GM19351 (cell line): Measurements from ENCODE around the gene TRIM52.
"Not testable (repeated sequence)": the region's sequence is repeated elsewhere in the genome, so short reads cannot be mapped to it uniquely, and the experiment has no call there.

Source experiments
- ATAC-seq: cut with Tn5 transposase; IDR thresholded peaks from one replicate; pipeline ENCODE4 v1.9.1; 2021; ENCODE audit warnings: mild to moderate bottlenecking, moderate library complexity; ENCODE audit not compliant: unreplicated experiment

TRIM52 gene

DNA sequence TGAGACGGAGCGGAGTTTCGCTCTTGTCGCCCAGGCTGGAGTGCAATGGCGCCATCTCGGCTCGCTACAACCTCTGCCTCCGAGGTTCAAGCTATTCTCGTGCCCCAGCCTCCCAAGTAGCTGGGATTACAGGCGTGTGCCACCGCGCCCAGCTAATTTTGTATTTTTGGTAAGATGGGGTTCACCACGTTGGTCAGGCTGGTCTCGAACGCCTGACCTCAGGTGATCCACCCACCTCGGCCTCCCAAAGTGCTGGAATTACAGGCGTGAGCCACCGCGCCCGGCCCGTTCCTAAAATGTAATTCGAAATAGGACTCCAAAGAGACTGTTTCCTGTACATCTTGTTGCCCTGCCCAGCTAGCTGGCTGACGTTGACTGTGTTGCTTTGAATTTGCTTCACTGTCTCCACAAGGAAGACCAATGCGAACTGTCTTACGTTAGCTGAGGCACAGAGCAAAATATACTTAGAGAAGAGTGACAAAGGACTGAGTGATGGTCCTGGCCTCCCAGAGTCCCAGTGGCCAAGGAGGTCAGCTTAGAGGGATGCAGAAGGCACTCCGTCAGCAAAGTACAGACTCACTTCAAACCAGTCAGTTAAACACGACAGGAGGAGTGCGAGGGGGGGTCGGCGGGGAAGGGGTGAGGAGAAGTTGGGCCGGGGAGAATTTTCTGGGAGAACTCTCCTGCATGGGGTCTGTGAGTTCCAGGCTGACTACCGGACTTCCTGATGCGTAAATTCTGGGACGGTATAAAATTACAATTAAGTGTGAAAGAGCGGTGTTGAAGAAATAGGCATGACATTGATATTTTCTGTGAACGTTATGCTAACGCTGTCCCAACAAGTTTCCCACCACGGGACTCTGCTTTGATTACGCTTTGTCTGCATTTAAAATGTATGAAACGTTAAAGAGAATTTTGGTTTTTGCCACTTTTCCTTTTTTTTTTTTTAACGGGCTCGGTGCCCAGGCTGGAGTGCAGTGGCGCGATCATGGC lies 44.6 kb downstream of the TRIM52 start:
- ATAC-seq = no peak

- not testable (repeated sequence) for ATAC-seq
These were observed 46.7 kb downstream of the TRIM52 start for GRCh38 chr5:181214249-181214648.

DNA sequence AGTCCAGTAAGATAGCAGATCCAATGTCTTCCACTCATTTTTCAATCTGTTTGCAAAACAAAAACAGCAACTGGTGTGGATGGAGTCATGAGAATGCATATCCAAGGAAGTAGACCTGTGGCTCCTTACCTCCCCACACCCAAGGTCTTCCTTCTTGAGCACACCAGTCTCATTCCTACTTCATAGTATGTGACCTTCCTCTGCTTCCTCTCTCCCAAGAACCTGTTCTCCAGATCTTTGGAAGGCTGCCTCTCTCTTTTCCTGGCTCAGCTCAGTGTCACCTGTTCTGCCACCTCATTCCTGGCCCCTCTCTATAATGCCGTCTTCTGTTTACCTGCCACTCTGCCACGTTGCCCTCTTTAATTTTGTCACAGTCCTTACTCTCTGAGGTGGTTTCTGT lies 48.0 kb downstream of the TRIM52 start:
- ATAC-seq = no peak

- ATAC-seq = no peak
These were observed 48.9 kb downstream of the TRIM52 start for GRCh38 chr5:181212080-181212479.

- no peak for ATAC-seq
These were observed 49.7 kb downstream of the TRIM52 start for GRCh38 chr5:181211208-181211607.

DNA sequence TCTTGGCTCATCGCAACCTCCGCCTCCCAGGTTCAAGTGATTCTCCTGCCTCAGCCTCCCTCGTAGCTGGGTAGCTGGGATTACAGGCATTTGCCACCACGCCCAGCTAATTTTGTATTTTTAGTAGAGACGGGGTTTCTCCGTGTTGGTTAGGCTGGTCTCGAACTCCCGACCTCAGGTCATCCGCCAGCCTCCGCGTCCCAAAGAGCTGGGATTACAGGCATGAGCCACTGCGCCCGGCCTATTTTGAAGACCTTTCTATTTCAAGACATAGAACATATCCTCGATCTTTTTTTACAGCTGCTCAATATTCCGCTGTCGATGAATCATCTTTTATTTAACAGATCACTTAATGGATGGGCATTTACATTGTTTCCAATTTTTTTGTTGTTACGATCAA lies 50.2 kb downstream of the TRIM52 start:
- ATAC-seq = not testable (repeated sequence)

DNA sequence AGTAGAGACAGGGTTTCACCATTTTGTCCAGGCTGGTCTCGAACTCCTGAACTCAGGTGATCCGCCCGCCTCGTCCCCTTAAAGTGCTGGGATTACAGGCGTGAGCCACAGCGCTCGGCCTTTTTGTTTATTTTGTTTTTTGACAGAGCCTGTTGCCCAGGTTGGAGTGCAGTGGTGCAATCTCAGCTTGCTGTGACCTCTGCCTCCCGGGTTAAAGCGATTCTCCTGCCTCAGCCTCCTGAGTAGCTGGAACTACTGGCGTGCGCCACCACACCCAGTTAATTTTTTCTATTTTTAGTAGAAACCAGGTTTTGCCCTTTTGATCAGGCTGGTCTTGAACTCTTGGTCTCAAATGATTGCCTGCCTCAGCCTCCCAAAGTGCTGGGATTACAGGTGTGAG lies 50.8 kb downstream of the TRIM52 start:
- ATAC-seq = not testable (repeated sequence)

DNA sequence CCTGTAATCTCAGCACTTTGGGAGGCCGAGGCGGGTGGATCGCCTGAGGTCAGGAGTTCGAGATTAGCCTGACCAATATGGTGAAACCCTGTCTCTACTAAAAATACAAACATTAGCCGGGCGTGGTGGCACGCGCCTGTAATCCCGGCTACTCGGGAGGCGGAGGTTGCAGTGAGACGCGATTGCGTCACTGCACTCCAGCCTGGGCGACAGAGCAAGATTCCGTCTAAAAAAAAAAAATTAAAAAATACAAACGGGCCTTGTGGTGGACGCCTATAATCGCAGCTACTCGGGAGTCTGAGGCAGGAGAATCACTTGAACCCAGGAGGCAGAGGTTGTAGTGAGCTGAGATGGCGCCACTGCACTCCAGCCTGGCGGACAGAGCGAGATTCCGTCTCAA lies 51.9 kb downstream of the TRIM52 start:
- ATAC-seq = not testable (repeated sequence)

DNA sequence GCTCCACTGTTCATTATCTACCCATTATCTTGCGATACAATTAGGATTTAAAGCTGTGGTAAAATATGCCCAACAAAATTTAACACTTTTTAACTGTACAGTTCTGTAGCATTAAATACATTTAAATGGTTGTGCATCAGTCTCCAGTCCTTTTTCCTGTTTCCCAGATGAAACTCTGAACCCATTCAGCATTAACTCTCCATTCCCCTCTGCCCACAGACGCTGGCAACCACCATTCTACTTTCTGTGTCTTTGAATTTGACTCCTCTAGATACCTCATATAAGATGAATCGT lies 53.0 kb downstream of the TRIM52 start:
- ATAC-seq = no peak

- ATAC-seq = peak; percentile 32
These were observed 53.6 kb downstream of the TRIM52 start for GRCh38 chr5:181207214-181207959.

- ATAC-seq = no peak
These were observed 54.9 kb downstream of the TRIM52 start for GRCh38 chr5:181205761-181206649.
